Measurements from ENCODE around the gene OR6K6.

Gene OR6K6

DNA sequence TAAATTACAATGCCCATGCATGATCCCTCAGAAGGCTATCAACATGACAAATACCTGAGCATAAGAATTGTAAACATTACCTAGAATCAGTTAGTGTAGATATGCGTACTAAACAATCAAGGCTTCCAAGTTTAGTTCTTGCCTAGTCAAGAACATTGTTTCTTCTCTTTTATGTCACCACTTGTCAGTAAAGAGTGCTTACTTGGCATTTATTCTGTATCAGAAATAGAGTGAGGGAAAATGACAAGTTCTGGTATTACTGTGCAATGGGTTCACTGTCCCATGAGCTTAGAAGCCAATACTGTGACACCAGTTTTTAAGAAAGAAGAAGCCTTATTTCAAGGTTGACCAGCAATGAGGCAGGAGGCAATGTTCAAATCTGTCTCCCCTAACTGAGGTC is 49.2 kb downstream of the OR6K6 start:
- DNase-seq = no peak
